Measurements from ENCODE around the gene PLXDC2. TPM values are rescaled to one million over a fixed set of nuclear protein-coding genes. Genes with fewer than 3 reads are reported as not detected.

PLXDC2 gene
- total RNA-seq, 1 experiment from 2014 or later = not detected

DNA sequence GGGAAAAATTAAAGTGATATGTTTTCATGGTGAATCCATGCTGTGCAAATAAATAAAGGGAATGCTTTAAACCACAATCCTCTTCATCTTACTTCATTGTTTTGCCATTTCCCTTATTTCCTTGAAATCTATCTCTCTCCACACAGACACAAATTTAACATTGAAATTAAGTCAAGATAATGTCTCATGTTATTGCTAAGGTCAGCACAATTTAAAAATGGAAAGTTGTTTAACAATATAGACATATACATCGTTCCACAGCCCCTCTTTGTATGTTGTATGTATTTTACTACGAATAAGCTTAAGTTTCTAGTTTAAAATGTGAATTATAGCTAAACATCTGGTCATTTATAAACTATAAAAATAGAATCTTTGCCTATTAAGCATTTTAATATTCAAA lies 256.9 kb downstream of the PLXDC2 start:
- H3K9me2 ChIP-seq (replicated peaks; ENCODE audit: low read length) = no peaks in the 10 kb centered on the region
- H3K27me3 ChIP-seq (ENCODE audit: low read length) = no peaks in the 10 kb centered on the region
- TF ChIP-seq, protein P1, sequence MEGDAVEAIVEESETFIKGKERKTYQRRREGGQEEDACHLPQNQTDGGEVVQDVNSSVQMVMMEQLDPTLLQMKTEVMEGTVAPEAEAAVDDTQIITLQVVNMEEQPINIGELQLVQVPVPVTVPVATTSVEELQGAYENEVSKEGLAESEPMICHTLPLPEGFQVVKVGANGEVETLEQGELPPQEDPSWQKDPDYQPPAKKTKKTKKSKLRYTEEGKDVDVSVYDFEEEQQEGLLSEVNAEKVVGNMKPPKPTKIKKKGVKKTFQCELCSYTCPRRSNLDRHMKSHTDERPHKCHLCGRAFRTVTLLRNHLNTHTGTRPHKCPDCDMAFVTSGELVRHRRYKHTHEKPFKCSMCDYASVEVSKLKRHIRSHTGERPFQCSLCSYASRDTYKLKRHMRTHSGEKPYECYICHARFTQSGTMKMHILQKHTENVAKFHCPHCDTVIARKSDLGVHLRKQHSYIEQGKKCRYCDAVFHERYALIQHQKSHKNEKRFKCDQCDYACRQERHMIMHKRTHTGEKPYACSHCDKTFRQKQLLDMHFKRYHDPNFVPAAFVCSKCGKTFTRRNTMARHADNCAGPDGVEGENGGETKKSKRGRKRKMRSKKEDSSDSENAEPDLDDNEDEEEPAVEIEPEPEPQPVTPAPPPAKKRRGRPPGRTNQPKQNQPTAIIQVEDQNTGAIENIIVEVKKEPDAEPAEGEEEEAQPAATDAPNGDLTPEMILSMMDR (conservative IDR thresholded peaks at IDR 0.05; ENCODE audit: low read depth, low read length) = no peak
- no peak for TF ChIP-seq EZH2phosphoT487 (IDR thresholded peaks at IDR 0.05; ENCODE audit: borderline replicate concordance, low read length)
- no peak for TF ChIP-seq EZH2 (IDR thresholded peaks at IDR 0.05; ENCODE audit: low read length, unreplicated experiment)
- intact Hi-C loops (cut with micrococcal nuclease) = no loop called here
- H3K4me3 ChIP-seq (ENCODE audit: low read length) = no peak overlapping the region
- H3F3A ChIP-seq (ENCODE audit: low read length, unreplicated experiment) = no peaks in the 10 kb centered on the region
- DNase-seq (no peak), ATAC-seq (no peak)
- no peaks in the 10 kb centered on the region for H3K9me3 ChIP-seq (ENCODE audit: low read length)
- no peak overlapping the region for H2AFZ ChIP-seq (ENCODE audit: low read length)
- CTCF ChIA-PET = no interaction called here
- H3K79me2 ChIP-seq (ENCODE audit: low read length) = no peaks in the 10 kb centered on the region
- no peak overlapping the region for H3K27ac ChIP-seq (ENCODE audit: low read length)
- H4K20me1 ChIP-seq (ENCODE audit: low read length) = no peaks in the 10 kb centered on the region
- no TSS peak for BruUV-seq (replicated peaks)
- no peak overlapping the region for H3K4me2 ChIP-seq (ENCODE audit: low read length)
- H3K4me1 ChIP-seq (ENCODE audit: insufficient read depth, low read length) = no peaks in the 10 kb centered on the region
- H3K36me3 ChIP-seq (ENCODE audit: low read depth, low read length) = no peaks in the 10 kb centered on the region
- POLR2A ChIA-PET (ENCODE audit: unreplicated experiment) = no interaction called here
- no peak overlapping the region for H3K9ac ChIP-seq (ENCODE audit: low read length)

DNA sequence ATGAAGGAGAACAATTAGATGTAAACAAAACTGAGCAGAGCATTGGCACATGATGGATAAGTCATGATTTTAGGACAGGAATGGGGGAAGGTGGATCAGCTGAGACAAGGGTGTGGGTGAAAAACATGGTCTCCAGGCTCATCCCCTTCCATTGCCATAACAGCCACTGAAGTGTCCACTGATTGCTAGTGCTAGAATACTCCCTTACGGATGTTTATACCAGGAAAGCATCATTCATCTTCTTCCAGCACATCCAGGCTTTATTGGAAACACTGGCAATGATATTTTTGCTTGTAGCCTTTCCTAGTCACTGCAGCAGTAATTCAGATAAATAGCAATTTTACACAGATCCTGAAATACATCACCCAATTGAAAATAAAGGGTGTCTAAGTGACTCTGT lies 259.5 kb downstream of the PLXDC2 start:
- Histone ChIP-seq H3K4me3 (ENCODE audit: low read length) (no peak overlapping the region), H3K36me3 (ENCODE audit: low read depth, low read length) (no peaks in the 10 kb centered on the region), H3K9ac (ENCODE audit: low read length) (no peak overlapping the region), H3K9me3 (ENCODE audit: low read length) (no peaks in the 10 kb centered on the region), H4K20me1 (ENCODE audit: low read length) (no peaks in the 10 kb centered on the region), H3K4me2 (ENCODE audit: low read length) (no peak overlapping the region), H3K27me3 (ENCODE audit: low read length) (no peaks in the 10 kb centered on the region), H2AFZ (ENCODE audit: low read length) (no peak overlapping the region), H3F3A (ENCODE audit: low read length, unreplicated experiment) (no peaks in the 10 kb centered on the region), H3K27ac (ENCODE audit: low read length) (no peak overlapping the region), H3K79me2 (ENCODE audit: low read length) (no peaks in the 10 kb centered on the region), H3K9me2 (replicated peaks; ENCODE audit: low read length) (no peaks in the 10 kb centered on the region), H3K4me1 (ENCODE audit: insufficient read depth, low read length) (no peaks in the 10 kb centered on the region)
- DNase-seq (no peak), ATAC-seq (no peak)
- intact Hi-C loops (cut with micrococcal nuclease) = no loop called here
- CTCF ChIA-PET = no interaction called here
- TF ChIP-seq EZH2phosphoT487 (IDR thresholded peaks at IDR 0.05; ENCODE audit: borderline replicate concordance, low read length) (no peak), EZH2 (IDR thresholded peaks at IDR 0.05; ENCODE audit: low read length, unreplicated experiment) (no peak)
- TF ChIP-seq, protein P1 (conservative IDR thresholded peaks at IDR 0.05; ENCODE audit: low read depth, low read length) = no peak
- BruUV-seq (replicated peaks) = no TSS peak
- POLR2A ChIA-PET (ENCODE audit: unreplicated experiment) = no interaction called here

DNA sequence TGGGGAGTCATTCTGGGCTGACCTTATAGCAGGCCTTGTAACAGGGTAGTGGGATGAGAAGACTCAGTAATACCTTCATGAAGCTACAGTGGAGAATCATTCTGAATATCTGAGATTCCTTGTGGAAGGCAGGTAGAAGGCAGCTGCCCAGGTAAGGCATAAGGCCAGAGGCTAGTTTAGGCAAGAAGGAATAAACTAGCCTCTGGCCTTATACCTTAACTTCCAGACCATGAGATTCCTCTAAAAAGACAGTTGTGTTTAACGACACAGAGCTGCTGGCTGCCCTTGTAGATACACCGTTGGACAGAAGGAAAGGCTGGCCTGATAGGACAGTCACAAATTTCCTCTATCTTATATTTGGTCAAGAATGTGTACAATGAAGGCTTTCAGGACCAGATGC lies 268.2 kb downstream of the PLXDC2 start:
- Histone ChIP-seq H4K20me1 (ENCODE audit: low read length) (no peaks in the 10 kb centered on the region), H3K4me2 (ENCODE audit: low read length) (no peak overlapping the region), H2AFZ (ENCODE audit: low read length) (no peak overlapping the region), H3K9ac (ENCODE audit: low read length) (no peak overlapping the region), H3K9me2 (replicated peaks; ENCODE audit: low read length) (no peaks in the 10 kb centered on the region), H3K4me1 (ENCODE audit: insufficient read depth, low read length) (no peaks in the 10 kb centered on the region), H3K27me3 (ENCODE audit: low read length) (no peaks in the 10 kb centered on the region), H3K79me2 (ENCODE audit: low read length) (no peaks in the 10 kb centered on the region), H3K9me3 (ENCODE audit: low read length) (no peaks in the 10 kb centered on the region), H3K36me3 (ENCODE audit: low read depth, low read length) (no peaks in the 10 kb centered on the region), H3F3A (ENCODE audit: low read length, unreplicated experiment) (no peaks in the 10 kb centered on the region), H3K27ac (ENCODE audit: low read length) (no peak overlapping the region), H3K4me3 (ENCODE audit: low read length) (no peak overlapping the region)
- BruUV-seq (replicated peaks) = no TSS peak
- TF ChIP-seq, protein P1 (conservative IDR thresholded peaks at IDR 0.05; ENCODE audit: low read depth, low read length) = no peak
- TF ChIP-seq EZH2 (IDR thresholded peaks at IDR 0.05; ENCODE audit: low read length, unreplicated experiment) (no peak), EZH2phosphoT487 (IDR thresholded peaks at IDR 0.05; ENCODE audit: borderline replicate concordance, low read length) (no peak)
- ChIA-PET CTCF (no interaction called here), POLR2A (ENCODE audit: unreplicated experiment) (no interaction called here)
- DNase-seq = no peak
- ATAC-seq = no peak
- intact Hi-C loops (cut with micrococcal nuclease) = no loop called here
